NCI-H2107 (cell line): ENCODE measurements around the gene FBXL16.
"Not testable (repeated sequence)": the region's sequence is repeated elsewhere in the genome, so short reads cannot be mapped to it uniquely, and the experiment has no call there.

ENCODE experiments used
- DNase-seq: peaks from one replicate; lab custom pipeline; 2025; lab: John Stamatoyannopoulos, UW

FBXL16 gene, protein sequence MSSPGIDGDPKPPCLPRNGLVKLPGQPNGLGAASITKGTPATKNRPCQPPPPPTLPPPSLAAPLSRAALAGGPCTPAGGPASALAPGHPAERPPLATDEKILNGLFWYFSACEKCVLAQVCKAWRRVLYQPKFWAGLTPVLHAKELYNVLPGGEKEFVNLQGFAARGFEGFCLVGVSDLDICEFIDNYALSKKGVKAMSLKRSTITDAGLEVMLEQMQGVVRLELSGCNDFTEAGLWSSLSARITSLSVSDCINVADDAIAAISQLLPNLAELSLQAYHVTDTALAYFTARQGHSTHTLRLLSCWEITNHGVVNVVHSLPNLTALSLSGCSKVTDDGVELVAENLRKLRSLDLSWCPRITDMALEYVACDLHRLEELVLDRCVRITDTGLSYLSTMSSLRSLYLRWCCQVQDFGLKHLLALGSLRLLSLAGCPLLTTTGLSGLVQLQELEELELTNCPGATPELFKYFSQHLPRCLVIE

DNA sequence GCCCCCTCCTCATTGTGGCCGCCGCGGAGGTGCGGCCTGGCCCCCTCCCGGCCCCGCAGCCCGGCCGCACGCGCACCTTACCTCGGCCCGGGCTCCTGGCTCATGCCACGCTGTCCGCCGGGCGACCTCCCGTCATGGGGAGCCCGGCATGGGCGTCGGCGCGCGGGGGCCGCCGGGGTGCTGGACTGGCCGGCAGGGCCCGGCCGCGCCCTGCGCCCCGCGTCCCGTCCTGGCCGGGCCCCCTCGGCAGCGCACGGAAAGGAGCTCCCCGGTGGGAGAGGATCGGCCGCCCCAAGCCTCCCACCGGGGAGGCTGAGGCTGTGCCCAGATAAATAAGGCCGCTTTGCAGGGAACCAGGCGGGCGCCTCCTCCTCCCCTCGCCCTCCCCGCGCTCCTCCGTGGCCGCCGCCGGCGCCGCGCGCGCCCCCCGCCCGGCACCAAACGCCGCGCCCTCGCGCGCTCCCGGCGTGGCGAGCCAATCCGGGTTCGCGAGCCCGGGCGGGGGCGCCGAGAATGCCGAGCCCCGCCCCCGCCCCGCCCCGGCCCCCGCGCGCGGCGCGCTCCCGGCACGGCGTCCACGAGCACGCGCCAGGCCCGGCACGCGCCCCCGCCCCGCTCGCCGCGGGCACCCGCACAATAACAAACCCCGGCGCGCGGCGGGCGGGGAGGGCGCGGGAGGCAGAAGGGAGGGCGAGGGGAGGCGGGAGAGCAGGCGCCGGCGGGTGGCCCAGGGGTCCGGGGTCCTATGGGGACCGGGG lies at the start of gene FBXL16:
Gene FBXL16 (minus strand): TSS at position 371 of the 758 bp plus-strand sequence. CDS start 8,396 bp downstream, outside the sequence.
- peak; percentile 82 for DNase-seq

DNA sequence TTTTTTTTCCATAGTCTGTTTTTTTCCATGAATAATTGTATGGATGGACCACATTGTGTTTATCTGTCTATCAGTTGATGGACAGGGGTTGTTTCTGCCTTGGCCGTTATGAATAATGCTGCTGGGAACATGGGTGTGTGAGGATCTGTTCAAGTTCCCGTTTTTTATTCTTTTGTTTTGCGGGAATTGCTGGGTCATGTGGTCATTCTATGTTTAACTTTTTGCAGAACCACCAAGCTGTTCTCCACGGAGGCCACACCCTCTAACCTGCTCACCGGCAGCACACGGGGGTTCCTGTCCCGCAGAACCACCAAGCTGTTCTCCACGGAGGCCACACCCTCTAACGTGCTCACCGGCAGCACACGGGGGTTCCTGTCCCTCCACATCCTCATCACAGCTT lies 49.1 kb upstream of the FBXL16 start:
- DNase-seq: no peak

DNA sequence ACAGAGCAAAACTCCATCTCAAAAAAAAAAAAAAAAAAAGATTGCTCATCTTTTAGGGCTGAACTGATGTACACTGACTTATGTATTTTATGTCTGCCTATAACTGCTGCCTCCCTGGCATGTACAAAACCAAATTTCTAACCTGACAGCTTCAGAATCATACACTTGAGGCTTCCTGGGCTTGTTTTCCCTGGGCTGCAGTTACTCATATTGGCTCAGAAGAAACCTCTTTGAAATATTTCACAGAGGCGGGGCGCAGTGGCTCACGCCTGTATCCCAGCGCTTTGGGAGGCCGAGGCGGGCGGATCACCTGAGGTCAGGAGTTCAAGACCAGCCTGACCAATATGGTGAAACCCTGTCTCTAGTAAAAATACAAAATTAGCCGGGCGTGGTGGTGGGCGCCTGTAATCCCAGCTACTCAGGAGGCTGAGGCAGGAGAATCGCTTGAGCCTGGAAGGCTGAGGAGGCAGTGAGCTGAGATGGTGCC lies 48.6 kb upstream of the FBXL16 start:
- DNase-seq: not testable (repeated sequence)

DNA sequence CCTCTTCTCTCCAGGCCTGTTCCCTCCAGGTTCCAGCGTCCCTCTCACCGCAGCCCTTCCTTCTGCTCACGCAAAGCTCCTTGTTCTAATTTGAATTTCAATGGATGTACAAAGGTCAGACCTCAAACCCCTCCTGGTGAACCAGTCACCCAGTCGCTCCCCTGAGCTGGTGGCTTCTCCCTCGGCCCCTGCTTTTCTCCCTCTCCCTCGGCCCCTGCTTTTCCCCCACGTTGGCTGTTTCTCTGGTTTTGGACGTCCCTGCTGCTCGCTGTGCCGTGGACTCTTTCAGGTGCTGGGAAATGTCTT lies 46.4 kb upstream of the FBXL16 start:
- no peak for DNase-seq

DNA sequence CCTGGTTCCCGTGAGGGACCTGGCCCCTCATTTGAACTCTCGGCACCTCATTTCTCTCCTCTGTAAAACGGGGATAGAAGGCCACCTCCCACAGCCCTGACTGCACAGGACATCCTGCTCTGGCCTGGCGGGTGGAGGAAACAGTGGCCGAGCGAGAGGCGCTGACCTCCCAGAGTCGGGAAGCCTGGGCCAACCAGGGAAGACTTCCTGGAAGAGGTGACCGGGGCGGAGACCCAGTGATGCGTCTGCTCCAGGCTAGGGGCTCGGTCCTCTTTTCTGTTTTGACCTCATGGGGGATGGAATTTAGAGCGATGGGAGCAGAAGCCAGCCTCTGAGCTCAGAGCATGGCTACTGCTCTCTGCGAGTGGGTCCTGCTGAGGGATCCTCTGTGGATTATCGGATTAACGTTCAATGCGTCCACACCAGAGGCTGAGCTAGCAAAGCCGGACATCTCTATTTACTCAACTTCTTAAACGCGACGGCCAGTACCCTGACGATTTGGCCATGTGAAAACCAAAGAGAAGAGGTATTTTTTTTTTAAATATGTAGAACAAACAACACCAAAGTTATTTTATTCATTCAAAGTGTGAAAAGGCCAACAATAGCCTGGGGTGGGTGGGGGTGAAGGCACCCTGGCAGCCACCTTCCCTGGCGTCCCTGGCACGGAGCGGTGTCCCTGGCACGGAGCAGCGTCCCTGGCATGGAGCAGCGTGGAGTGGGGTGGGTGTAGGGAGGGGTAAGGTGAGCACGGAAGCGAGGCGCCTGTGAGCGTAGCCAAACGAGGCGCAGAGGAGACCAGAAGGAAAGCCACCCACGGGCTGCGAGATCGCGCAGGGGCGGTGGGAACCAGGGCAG lies 45.8 kb upstream of the FBXL16 start:
- no peak for DNase-seq

DNA sequence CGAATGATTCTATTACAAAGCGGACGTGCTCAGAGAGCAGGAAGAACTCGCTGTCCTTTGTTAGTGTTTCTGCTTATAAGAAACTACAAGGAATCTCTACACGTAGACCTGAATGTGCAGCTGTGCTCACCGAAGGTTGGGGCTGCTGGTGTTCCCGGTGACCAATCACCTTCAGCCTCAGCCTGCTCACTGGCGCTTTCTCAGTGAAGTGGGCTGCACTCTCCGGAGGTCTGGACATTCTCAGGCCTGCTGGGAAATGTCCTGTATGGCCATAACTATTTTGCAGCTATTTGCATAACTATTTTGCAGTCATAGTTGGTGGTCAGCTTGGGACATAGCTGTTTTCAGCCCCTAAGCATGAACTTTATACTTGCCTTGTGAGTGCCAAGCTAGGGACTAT lies 44.9 kb upstream of the FBXL16 start:
- no peak for DNase-seq

DNA sequence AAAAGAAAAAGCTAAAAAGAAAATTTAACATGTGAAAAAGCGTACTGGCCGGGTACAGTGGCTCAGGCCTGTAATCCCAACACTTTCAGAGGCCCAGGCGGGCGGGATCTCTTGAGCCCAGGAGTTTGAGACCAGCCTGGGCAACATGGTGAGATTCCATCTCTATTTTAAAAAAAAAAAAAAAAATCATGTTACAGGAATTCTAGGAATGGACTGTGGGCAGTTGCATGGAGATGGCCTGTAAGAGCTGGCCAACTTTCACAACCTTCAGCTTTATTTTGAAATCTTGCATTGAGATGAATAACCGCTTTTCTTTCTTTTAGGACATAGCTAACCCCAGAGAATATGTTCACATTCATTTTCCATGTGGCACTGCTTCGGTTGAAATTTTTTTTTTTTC lies 43.4 kb upstream of the FBXL16 start:
- no peak for DNase-seq

DNA sequence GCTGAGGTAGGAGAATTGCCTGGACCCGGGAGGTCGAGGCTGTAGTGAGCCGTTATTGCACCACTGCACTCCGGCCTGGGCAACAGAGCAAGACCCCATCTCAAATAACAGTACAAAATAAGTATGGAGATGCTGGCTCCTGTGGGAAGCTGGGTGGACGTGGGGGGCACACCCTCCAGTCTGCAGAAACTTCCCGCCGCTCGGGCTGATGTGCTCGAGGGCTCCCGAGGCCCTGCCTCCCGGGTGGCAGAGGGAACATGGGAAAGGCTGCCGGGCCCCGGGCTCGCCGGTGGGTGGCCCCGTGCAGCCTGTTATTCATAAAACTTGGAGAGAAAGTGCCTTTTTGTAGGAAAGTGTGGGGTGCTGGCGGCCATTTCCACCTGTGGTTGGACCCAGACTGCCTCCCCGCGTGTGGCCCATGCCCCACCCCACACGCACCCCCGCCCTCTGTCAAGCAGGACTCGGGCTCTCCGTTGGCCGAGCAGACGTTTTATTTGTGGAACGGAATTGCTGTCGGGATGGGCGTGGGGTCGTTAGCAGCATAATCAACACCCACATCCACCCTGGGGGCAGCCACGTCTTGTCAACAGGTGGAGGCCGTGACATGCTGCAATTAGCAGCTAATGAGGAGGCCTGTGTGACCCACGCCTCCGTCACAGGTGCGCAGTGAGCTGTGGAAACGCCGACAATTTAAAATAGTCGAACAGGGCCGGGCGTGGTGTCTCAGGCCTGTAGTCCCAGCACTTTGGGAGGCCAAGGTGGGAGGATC lies 42.6 kb upstream of the FBXL16 start:
- no peak for DNase-seq

DNA sequence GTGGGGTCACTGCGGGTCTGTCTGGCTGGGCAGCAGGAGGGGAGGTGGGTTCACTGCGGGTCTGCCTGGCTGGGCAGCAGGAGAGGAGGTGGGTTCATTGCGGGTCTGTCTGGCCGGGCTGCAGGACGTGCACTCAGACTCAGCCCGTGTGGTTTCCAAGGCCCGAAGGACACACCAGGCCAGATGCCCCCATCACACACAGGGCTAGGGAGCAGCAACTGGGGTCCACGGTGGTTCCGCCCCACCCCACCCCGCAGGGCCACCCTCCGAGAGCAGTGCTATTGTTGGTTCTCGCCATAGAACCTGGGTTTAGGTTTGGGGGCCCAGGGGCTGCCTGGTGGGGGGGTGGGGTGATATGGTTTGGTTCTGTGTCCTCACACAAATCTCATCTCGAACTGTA lies 41.0 kb upstream of the FBXL16 start:
- DNase-seq: no peak

DNA sequence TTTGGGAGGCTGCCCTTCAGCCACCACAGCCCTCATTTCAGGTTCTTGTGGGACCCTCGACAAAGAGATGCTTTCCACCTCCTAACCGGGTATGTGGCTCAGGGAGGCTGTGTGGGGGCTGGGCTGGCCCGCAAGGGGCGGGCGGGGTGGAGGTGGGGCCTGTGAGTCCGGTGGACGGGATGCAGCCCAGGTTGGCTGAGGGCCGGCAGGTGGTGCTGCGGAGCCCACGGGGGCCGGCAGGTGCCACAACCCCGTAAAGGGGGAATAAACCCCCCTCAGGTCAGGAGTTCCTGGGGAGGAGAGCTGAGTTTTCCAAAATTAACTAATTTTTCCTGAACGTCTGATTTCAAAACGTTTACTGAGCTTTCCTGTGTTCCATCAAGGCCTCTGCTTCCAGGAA lies 40.1 kb upstream of the FBXL16 start:
- no peak for DNase-seq

DNA sequence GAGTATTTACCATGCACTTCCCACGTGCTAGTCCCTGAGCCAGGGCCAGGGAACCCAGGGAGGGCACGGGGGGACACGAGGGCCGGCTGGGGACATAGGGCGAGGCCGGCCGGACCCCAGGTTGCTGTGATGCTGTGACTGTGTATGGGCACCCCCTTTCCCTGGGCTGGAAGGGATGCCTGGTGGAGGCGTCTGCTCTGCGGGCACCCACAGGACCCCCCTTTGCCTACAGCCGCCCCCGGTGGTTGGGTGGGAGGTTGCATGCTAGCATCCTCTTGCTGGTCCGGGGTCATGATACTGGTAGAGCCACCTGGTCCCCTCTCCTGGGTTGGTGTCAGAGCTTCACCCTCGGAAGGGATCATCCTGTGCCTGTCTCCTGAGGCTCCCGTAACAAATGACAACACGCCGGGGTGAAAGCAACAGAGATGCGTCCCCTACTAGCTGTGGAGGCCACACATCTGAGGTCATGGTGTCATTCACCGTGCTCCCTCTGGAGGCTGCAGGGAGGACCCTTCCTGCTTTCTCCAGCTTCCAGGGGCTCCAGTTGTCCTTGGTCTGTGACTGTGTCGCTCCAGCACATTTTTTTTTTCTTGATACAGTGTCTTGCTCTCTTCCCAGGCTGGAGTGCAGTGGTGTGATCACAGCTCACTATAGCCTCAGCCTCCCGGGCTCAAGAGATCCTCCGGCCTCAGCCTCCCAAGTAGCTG lies 38.3 kb upstream of the FBXL16 start:
- DNase-seq: no peak

DNA sequence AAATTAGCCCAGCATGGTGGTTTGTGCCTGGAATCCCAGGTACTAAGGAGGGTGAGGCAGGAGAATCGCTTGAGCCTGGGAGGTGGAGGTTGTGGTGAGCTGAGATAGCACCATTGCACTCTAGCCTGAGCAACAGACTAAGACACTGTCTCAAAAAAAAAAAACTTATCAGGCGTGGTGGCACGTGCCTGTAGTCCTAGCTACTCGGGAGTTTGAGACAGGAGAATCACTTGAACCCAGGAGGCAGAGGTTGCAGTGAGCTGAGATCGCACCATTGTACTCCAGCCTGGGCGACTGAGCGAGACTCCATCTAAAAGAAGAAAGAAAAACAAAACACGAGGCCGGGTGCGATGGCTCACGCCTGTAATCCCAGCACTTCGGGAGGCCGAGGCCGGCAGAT lies 37.3 kb upstream of the FBXL16 start:
- DNase-seq: not testable (repeated sequence)

DNA sequence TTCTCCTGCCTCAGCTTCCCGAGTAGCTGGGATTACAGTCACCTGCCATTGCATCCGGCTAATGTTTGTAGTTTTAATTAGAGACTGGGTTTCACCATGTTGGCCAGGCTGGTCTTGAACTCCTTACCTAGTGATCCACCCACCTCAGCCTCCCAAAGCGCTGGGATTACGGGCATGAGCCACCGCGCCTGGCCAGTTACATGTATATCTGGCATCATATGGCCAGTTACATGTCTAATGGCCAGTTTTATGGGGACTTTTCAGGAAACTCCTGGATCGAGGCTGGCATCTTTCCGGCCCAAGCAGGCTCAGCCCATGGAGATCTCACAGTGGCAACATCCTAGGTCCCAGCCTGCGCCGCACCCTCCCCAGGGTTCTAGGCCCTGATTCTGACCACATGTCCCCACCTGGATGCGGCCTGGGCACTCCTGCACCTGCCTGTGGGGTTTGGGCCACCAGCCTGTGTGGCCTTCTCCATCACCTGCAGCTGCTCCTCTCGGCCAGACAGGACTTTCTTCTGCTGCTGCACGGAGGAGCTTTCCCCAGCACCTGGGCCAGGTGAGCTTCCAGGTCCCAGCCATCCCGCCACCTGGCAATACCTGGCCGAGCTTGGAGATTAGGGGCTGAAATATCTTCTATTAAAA lies 36.5 kb upstream of the FBXL16 start:
- DNase-seq: no peak

DNA sequence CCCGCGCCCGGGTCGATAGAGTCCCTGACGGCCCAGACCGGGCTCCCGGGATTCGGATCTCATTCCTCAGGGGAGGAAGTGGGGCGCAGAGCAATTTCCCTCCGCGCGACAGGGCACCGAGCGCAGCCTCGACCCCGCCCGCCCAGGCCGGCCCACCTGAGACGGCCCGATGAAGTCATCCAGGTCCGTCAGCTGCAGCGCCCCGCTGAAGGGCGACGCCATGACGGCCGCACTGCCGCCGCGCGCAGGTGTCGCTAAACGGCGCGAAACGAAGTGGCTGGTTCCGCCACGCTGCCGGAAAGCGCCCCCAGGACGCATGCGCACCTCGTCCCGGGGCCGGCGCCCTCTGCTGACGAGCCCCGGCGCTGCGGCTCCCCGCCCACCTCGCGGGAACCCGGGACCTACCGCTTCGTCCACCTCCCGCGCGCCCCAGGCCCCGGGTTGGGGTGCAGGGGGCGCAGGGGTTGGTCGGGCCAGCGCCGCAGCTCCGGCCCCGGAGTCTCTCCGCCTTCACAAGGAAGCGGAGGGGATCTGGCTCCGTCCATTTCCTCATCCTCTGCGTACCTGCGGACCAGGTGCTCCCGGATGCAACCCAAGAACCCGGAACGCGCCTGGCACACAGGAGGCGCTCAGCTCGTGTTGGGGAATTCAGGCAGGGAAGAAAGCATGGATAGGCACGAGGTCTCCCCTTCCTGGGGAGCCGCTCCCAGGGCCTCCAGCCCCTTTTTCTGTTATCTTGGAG lies 35.3 kb upstream of the FBXL16 start, which contains the start of gene CIAO3:
Gene CIAO3 (minus strand): TSS at position 234 of the 742 bp plus-strand sequence. CDS start 12 bp downstream, at position 222.
- DNase-seq: peak; percentile 87

DNA sequence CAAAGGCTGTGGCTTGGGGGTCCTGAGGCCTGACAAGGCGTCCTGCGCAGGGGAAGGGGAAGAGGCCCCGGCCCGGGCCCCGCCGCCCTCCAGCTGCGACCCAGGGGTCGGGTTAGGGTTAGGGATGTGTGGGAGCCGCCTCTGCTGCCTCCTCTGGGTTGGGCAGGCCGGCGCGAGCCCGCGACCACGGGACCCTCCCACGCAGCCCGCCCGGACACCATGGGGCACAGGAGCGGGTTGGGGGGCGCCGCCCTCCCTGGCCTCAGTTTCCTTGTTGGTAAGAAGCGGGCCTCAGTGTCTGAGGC lies 34.8 kb upstream of the FBXL16 start:
- no peak for DNase-seq

DNA sequence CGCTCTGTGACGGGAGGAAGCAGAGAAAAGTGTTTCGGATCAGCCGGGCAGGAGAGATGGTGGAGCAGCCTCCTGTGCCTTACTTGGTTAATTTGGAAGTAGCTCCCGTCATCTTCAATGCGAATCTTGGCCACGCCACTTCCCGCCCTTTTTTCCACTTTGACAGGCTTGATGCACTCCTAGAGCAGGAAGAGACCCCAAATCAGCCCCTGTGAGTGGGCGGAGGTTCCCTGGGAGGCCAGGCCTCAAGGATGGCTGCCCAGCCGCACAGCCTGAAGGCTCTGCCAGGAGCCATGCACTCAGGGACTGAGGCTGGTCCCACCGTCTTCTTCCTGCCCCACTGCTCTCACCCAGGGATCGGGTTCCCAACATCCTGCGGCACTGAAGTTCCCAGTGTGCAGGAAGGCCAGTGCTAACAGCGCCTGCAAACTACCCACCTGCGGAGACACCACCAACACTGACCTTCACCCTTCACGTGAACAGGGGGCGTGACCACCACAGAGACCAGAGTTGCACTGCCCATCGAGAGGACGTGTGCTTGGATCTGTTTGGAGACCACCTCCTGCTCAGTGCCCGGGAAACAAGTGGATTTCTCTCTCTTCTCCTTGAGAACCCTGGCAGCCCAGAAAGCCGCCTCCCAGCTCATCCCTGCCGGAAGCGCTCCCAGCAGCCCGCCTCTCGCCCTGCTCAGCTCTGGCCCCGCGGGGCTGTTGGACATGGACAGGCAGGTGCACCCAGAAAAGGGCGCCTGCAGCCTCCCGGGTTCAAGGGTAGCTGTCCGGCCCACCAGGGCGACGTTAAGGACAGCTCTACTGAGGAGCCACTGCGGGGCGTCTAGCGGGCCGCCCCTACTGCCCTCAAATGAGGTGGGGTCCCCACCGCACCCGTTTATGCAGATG lies 34.2 kb upstream of the FBXL16 start:
- DNase-seq: no peak

DNA sequence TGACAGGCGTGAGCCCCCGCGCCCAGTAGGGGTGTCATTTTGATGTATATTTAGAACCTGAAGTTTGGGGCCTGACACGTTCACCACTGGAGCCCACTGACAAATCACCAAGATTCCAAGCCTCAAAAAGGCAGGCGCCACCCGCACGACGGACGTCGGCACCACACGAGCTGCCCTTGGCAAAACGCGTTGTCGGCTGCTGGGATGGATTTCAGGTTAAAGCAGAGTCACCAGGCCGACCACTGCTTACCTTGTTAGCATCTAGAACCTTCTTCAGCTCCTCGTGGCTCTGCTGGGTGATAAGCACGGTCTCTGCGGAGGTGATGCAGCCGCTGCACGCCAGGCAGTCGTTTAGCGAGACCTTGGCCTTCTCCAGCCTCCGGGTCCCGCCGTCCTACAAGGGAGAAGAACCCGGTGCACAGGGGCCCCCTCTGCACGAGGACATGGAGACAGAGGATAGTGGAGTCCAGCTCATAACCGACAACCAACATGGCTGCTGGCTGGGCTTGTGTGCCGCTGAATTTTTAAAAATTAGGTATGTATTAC lies 31.4 kb upstream of the FBXL16 start:
- no peak for DNase-seq

DNA sequence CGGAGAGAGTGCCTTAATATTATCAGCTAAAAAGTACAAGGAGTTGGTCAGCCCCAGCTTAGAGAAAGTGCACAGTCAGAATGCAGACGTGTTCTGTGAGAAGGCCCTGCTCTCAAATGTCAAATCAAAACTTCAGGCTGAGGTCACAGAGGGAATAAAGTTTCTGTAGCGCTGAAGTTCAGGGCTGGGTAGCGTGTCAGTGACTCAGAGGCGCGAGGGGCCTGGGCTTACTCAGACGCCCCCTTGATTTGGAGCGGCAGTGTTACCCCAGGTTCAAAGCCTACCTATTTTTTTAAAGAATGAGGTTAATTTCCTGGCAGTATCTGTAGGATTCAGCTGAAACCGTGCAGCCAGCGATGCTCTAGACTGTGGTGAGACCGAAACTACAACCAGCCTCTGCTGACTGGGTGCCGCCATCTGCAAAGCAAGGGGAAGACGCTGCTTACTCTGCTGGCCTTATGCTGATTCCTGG lies 30.4 kb upstream of the FBXL16 start:
- no peak for DNase-seq
